HPDE6-E6E7 (cell line): ENCODE results near the gene TSPAN15.
A peak's percentile ranks its signal among the peaks of the same experiment; 100 is the strongest.
"Not testable (repeated sequence)": the region's sequence is repeated elsewhere in the genome, so short reads cannot be mapped to it uniquely, and the experiment has no call there.

Experiments
- DNase-seq: peaks from one replicate; pipeline ENCODE4 v3.0.0; 2011; ENCODE audit warnings: missing footprints; ENCODE audit errors: extremely low spot score

The TSPAN15 gene

GRCh38 chr10:69446650-69447151, 4.6 kb upstream of the TSPAN15 start:
- peak; percentile 66 for DNase-seq

- DNase-seq: no peak
Measured at GRCh38 chr10:69449841-69450240, 1.4 kb upstream of the TSPAN15 start.

GRCh38 chr10:69450395-69450794, 870 bp upstream of the TSPAN15 start:
- DNase-seq: not testable (repeated sequence)

- no peak for DNase-seq
Measured at GRCh38 chr10:69451784-69452251, 553 bp downstream of the TSPAN15 start.

- DNase-seq: no peak
Measured at GRCh38 chr10:69452676-69453415, 1.6 kb downstream of the TSPAN15 start.

- no peak for DNase-seq
Measured at GRCh38 chr10:69453795-69454194, 2.5 kb downstream of the TSPAN15 start.

GRCh38 chr10:69455006-69455763, 3.9 kb downstream of the TSPAN15 start:
- no peak for DNase-seq

- DNase-seq: no peak
Measured at GRCh38 chr10:69456880-69457693, 5.8 kb downstream of the TSPAN15 start.

GRCh38 chr10:69457771-69458237, 6.5 kb downstream of the TSPAN15 start:
- no peak for DNase-seq

- no peak for DNase-seq
Measured at GRCh38 chr10:69458430-69459100, 7.3 kb downstream of the TSPAN15 start.

GRCh38 chr10:69459101-69459790, 8.0 kb downstream of the TSPAN15 start:
- DNase-seq: no peak

- DNase-seq: no peak
Measured at GRCh38 chr10:69459893-69460575, 8.8 kb downstream of the TSPAN15 start.

GRCh38 chr10:69460576-69461242, 9.4 kb downstream of the TSPAN15 start:
- DNase-seq: no peak

- DNase-seq: no peak
Measured at GRCh38 chr10:69461243-69462025, 10.2 kb downstream of the TSPAN15 start.

GRCh38 chr10:69463886-69464285, 12.6 kb downstream of the TSPAN15 start:
- DNase-seq: no peak

- no peak for DNase-seq
Measured at GRCh38 chr10:69464401-69464800, 13.1 kb downstream of the TSPAN15 start.

- DNase-seq: no peak
Measured at GRCh38 chr10:69464801-69465401, 13.6 kb downstream of the TSPAN15 start.

GRCh38 chr10:69465457-69466157, 14.3 kb downstream of the TSPAN15 start:
- no peak for DNase-seq
